ENCODE measurements around the gene CLEC19A.

The CLEC19A gene

GRCh38 chr16:19328364-19328763 is 42.8 kb downstream of the CLEC19A start:
- DNase-seq (ENCODE audit: low read depth) = no peak

GRCh38 chr16:19329932-19330331 is 44.4 kb downstream of the CLEC19A start:
- DNase-seq (ENCODE audit: low read depth) = peak; percentile 7

GRCh38 chr16:19330841-19331397 is 45.4 kb downstream of the CLEC19A start:
- DNase-seq (ENCODE audit: low read depth) = peak; percentile 24

GRCh38 chr16:19331794-19332193 is 46.3 kb downstream of the CLEC19A start:
- DNase-seq (ENCODE audit: low read depth) = no peak

- DNase-seq (ENCODE audit: low read depth) = no peak
Observed at GRCh38 chr16:19338335-19338734, 52.8 kb downstream of the CLEC19A start.

- no peak for DNase-seq (ENCODE audit: low read depth)
Observed at GRCh38 chr16:19344224-19344801, 58.8 kb downstream of the CLEC19A start.

- no peak for DNase-seq (ENCODE audit: low read depth)
Observed at GRCh38 chr16:19344980-19345379, 59.4 kb downstream of the CLEC19A start.

GRCh38 chr16:19346335-19346922 is 60.9 kb downstream of the CLEC19A start:
- DNase-seq (ENCODE audit: low read depth) = no peak

- DNase-seq (ENCODE audit: low read depth) = no peak
Observed at GRCh38 chr16:19348125-19348524, 62.6 kb downstream of the CLEC19A start.

- no peak for DNase-seq (ENCODE audit: low read depth)
Observed at GRCh38 chr16:19348578-19349315, 63.2 kb downstream of the CLEC19A start.

GRCh38 chr16:19354371-19354770 is 68.8 kb downstream of the CLEC19A start:
- no peak for DNase-seq (ENCODE audit: low read depth)

GRCh38 chr16:19356024-19356952 is 70.8 kb downstream of the CLEC19A start:
- DNase-seq (ENCODE audit: low read depth) = no peak

- DNase-seq (ENCODE audit: low read depth) = no peak
Observed at GRCh38 chr16:19359556-19359955, 74.0 kb downstream of the CLEC19A start.

Measured in HS-27A (cell line).